Panc1 (cell line): ENCODE data around the gene ALK.

Experiments
- POLR2AphosphoS5 ChIP-seq: IDR thresholded peaks from 2 replicates; pipeline ENCODE4 v1.6.1; 2012; ENCODE audit warnings: mild to moderate bottlenecking, low read depth, low read length, moderate library complexity
- TF ChIP-seq, protein P1 (sequence below): fragments of 450-650 bp; IDR thresholded peaks from 2 replicates; pipeline ENCODE4 v1.5.1; 2017; ENCODE audit warnings: mild to moderate bottlenecking
- TF ChIP-seq, protein P2 (sequence below), 2 experiments: IDR thresholded peaks; 2 replicates each; pipeline ENCODE4 v1.6.1; 2011 to 2012; ENCODE audit warnings: low read depth in 2 of 2, control low read depth in 1 of 2, low read length in 1 of 2, mild to moderate bottlenecking in 1 of 2, moderate library complexity in 1 of 2; ENCODE audit not compliant: insufficient read depth in 1 of 2

DNA sequence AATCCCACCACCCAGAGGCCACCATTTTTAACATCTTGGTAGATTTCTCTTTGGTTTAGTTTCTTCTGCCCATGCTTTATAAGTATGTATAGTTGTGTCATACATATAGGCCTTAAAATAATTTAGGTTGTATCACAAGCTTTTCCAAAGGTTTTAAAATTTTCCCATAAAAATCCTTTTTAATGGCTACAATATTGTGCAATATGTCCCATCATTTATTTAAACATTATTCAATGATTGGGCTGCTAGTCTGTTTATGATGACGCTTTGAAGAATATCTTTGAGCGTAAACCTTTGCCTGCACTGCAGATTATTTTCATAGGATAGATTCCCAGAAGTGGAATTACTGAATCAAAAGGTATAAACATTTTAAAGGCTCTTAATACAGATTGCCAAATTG lies 588.8 kb downstream of the ALK start:
- TF ChIP-seq, protein P1, sequence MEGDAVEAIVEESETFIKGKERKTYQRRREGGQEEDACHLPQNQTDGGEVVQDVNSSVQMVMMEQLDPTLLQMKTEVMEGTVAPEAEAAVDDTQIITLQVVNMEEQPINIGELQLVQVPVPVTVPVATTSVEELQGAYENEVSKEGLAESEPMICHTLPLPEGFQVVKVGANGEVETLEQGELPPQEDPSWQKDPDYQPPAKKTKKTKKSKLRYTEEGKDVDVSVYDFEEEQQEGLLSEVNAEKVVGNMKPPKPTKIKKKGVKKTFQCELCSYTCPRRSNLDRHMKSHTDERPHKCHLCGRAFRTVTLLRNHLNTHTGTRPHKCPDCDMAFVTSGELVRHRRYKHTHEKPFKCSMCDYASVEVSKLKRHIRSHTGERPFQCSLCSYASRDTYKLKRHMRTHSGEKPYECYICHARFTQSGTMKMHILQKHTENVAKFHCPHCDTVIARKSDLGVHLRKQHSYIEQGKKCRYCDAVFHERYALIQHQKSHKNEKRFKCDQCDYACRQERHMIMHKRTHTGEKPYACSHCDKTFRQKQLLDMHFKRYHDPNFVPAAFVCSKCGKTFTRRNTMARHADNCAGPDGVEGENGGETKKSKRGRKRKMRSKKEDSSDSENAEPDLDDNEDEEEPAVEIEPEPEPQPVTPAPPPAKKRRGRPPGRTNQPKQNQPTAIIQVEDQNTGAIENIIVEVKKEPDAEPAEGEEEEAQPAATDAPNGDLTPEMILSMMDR = no peak
- TF ChIP-seq POLR2AphosphoS5 = no peak
- TF ChIP-seq, protein P2, sequence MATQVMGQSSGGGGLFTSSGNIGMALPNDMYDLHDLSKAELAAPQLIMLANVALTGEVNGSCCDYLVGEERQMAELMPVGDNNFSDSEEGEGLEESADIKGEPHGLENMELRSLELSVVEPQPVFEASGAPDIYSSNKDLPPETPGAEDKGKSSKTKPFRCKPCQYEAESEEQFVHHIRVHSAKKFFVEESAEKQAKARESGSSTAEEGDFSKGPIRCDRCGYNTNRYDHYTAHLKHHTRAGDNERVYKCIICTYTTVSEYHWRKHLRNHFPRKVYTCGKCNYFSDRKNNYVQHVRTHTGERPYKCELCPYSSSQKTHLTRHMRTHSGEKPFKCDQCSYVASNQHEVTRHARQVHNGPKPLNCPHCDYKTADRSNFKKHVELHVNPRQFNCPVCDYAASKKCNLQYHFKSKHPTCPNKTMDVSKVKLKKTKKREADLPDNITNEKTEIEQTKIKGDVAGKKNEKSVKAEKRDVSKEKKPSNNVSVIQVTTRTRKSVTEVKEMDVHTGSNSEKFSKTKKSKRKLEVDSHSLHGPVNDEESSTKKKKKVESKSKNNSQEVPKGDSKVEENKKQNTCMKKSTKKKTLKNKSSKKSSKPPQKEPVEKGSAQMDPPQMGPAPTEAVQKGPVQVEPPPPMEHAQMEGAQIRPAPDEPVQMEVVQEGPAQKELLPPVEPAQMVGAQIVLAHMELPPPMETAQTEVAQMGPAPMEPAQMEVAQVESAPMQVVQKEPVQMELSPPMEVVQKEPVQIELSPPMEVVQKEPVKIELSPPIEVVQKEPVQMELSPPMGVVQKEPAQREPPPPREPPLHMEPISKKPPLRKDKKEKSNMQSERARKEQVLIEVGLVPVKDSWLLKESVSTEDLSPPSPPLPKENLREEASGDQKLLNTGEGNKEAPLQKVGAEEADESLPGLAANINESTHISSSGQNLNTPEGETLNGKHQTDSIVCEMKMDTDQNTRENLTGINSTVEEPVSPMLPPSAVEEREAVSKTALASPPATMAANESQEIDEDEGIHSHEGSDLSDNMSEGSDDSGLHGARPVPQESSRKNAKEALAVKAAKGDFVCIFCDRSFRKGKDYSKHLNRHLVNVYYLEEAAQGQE (IDR thresholded peaks at IDR 0.05; ENCODE audit: insufficient read depth in 1 of 2, low read depth in 2 of 2, low read length in 1 of 2) = no peak
